Transverse colon (tissue), 4 donors: Measurements from ENCODE around the gene NBAS. TPM values are rescaled to one million over a fixed set of nuclear protein-coding genes. Genes with fewer than 3 reads are reported as not detected.

Experiments
- DNase-seq: peaks from one replicate; pipeline ENCODE4 v3.0.0-alpha.2; 2019
- H3K27ac ChIP-seq, 4 donors: fragments of 200-600 bp; sonication (generic); 2 replicates each; pipeline ENCODE4 v1.5.1; 2016 to 2018; ENCODE audit warnings: inconsistent platforms in 4 of 4
- H3K27me3 ChIP-seq: fragments of 200-600 bp; sonication (generic); 2 replicates; pipeline ENCODE4 v1.5.1; 2017; ENCODE audit warnings: inconsistent platforms
- H3K36me3 ChIP-seq, 4 donors: fragments of 200-600 bp; sonication (generic); 2 replicates each; pipeline ENCODE4 v1.5.1; 2017 to 2019; ENCODE audit warnings: inconsistent platforms in 4 of 4
- H3K4me1 ChIP-seq, 4 donors: fragments of 200-600 bp; sonication (generic); 2 replicates each; pipeline ENCODE4 v1.5.1; 2017 to 2020; ENCODE audit warnings: inconsistent platforms in 4 of 4
- H3K4me3 ChIP-seq, 4 donors: fragments of 200-600 bp; sonication (generic); 1 replicate in 1 of 4; 2 replicates in 3 of 4; pipeline versions ENCODE4 v1.5.1 to v1.6.1; 2017 to 2019; ENCODE audit warnings: inconsistent platforms in 4 of 4
- H3K9me3 ChIP-seq, 2 donors: fragments of 200-600 bp; sonication (generic); 2 replicates each; pipeline ENCODE4 v1.5.1; 2017 to 2019; ENCODE audit warnings: inconsistent platforms in 2 of 2
- CTCF ChIP-seq, 5 experiments: fragments of 200-600 bp in 3 of 5; fragments of 450-650 bp in 2 of 5; sonication (generic) in 3 of 5; IDR thresholded peaks; 1 replicate in 2 of 5; 2 replicates in 3 of 5; pipeline ENCODE4 v1.5.1; 2016 to 2017; ENCODE audit warnings: antibody characterized with exemption in 5 of 5, inconsistent platforms in 3 of 5, mild to moderate bottlenecking in 2 of 5, moderate library complexity in 1 of 5
- EP300 ChIP-seq: sonication (generic); formaldehyde crosslinking; IDR thresholded peaks from one replicate; pipeline ENCODE4 v1.6.1; 2017; ENCODE audit warnings: antibody characterized with exemption, low read depth
- POLR2A ChIP-seq: fragments of 450-650 bp; IDR thresholded peaks from one replicate; pipeline ENCODE4 v1.6.1; 2016; ENCODE audit warnings: antibody characterized with exemption, mild to moderate bottlenecking, moderate library complexity
- POLR2AphosphoS5 ChIP-seq, 3 donors: sonication (generic); formaldehyde crosslinking; IDR thresholded peaks; one replicate each; pipeline ENCODE4 v1.6.1; 2016; ENCODE audit warnings: antibody characterized with exemption in 3 of 3
- WGBS, 2 donors: methylation state at CpG; one replicate each; pipeline ENCODE4 v1.1.5; 2018; ENCODE audit warnings: low coverage in 1 of 2; 5-methylcytosine and 5-hydroxymethylcytosine counted together
- in situ Hi-C, 4 donors: fragments of 200-750 bp; cut with MboI; loops; one replicate each; pipeline versions ENCODE4 v1.15.0 to v1.15.1; 2017; ENCODE audit warnings: low sequenced_read_pairs in 3 of 4, low pct_ligation_motif_present in 1 of 4, low pct_unique_long_range_greater_than_20kb in 1 of 4
- intact Hi-C: fragments of 100-400 bp; cut with DNase I; formaldehyde crosslinking; loops from one replicate; pipeline ENCODE4 v1.15.1; 2023; ENCODE audit warnings: low total_unique reads
- total RNA-seq, 4 donors: library from RNA; depleted of rRNA; stranded (reverse); fragments of >200 nt; gene quantifications; one replicate each; pipeline ENCODE4 v1.1.0, GENCODE V29; 2016

Gene NBAS
- total RNA-seq, 4 donors from 2014 or later, result 30.6 to 43.2 (median 34.5) TPM

GRCh38 chr2:15265889-15266288, 295.2 kb downstream of the NBAS start:
- no peak for DNase-seq
- H3K27me3 ChIP-seq, result no peaks in the 10 kb centered on the region
- H3K9me3 ChIP-seq, result no peaks in the 10 kb centered on the region
- TF ChIP-seq EP300, result no peak
- TF ChIP-seq CTCF (IDR thresholded peaks at IDR 0.05), result no peak
- no peak for TF ChIP-seq POLR2A
- no peak for TF ChIP-seq POLR2AphosphoS5 (IDR thresholded peaks at IDR 0.05)
- in situ Hi-C loops (no loop called here), intact Hi-C loops (no loop called here)
- no peak overlapping the region for H3K27ac ChIP-seq
- 97 to 100% methylated on average over 2 to 3 of the region's 3 CpGs for WGBS, 2 donors
- no peaks in the 10 kb centered on the region for H3K36me3 ChIP-seq
- H3K4me3 ChIP-seq, result no peak overlapping the region
- H3K4me1 ChIP-seq, result no peaks in the 10 kb centered on the region

GRCh38 chr2:15263976-15264685, 297.0 kb downstream of the NBAS start:
- no peak for DNase-seq
- in situ Hi-C loops (no loop called here), intact Hi-C loops (no loop called here)
- no peak for TF ChIP-seq EP300
- Histone ChIP-seq H3K9me3 (no peaks in the 10 kb centered on the region), H3K27ac (no peak overlapping the region), H3K4me3 (no peak overlapping the region), H3K27me3 (no peaks in the 10 kb centered on the region), H3K4me1 (no peaks in the 10 kb centered on the region), H3K36me3 (no peaks in the 10 kb centered on the region)
- 67 to 80% methylated on average over 5 to 8 of the region's 8 CpGs for WGBS, 2 donors

- WGBS, 2 donors, result 93 to 97% methylated on average over 2 of the region's 2 CpGs
- no peak for DNase-seq
- H3K36me3 ChIP-seq, result no peaks in the 10 kb centered on the region
- no peaks in the 10 kb centered on the region for H3K27me3 ChIP-seq
- in situ Hi-C loops (no loop called here), intact Hi-C loops (no loop called here)
- TF ChIP-seq POLR2A (no peak), POLR2AphosphoS5 (IDR thresholded peaks at IDR 0.05) (no peak), EP300 (no peak), CTCF (IDR thresholded peaks at IDR 0.05) (no peak)
- H3K27ac ChIP-seq, result no peak overlapping the region
- H3K9me3 ChIP-seq, result no peaks in the 10 kb centered on the region
- H3K4me3 ChIP-seq, result no peak overlapping the region
- H3K4me1 ChIP-seq, result no peaks in the 10 kb centered on the region
These were observed 298.3 kb downstream of the NBAS start for GRCh38 chr2:15262792-15263191.

GRCh38 chr2:15260835-15261234, 300.3 kb downstream of the NBAS start:
- no peaks in the 10 kb centered on the region for H3K4me1 ChIP-seq
- H3K36me3 ChIP-seq, result no peaks in the 10 kb centered on the region
- H3K9me3 ChIP-seq, result no peaks in the 10 kb centered on the region
- DNase-seq, result no peak
- intact Hi-C loops (no loop called here), in situ Hi-C loops (no loop called here)
- H3K27ac ChIP-seq, result no peak overlapping the region
- TF ChIP-seq POLR2A (no peak), CTCF (IDR thresholded peaks at IDR 0.05) (no peak), POLR2AphosphoS5 (IDR thresholded peaks at IDR 0.05) (no peak), EP300 (no peak)
- WGBS, 2 donors, result 83 to 100% methylated on average over 2 of the region's 2 CpGs
- H3K4me3 ChIP-seq, result no peak overlapping the region
- H3K27me3 ChIP-seq, result no peaks in the 10 kb centered on the region

- Histone ChIP-seq H3K4me1 (no peaks in the 10 kb centered on the region), H3K27me3 (no peaks in the 10 kb centered on the region), H3K36me3 (no peaks in the 10 kb centered on the region), H3K27ac (no peak overlapping the region), H3K4me3 (no peak overlapping the region), H3K9me3 (no peaks in the 10 kb centered on the region)
- TF ChIP-seq CTCF (IDR thresholded peaks at IDR 0.05), result no peak
- no peak for TF ChIP-seq POLR2A
- TF ChIP-seq EP300, result no peak
- TF ChIP-seq POLR2AphosphoS5 (IDR thresholded peaks at IDR 0.05), result no peak
- no peak for DNase-seq
- intact Hi-C loops, result no loop called here
- in situ Hi-C loops, result no loop called here
- 97% methylated on average over 3 of the region's 3 CpGs; no CpG with 5 or more reads in 1 of the 2 donors for WGBS, 2 donors
These were observed 300.9 kb downstream of the NBAS start for GRCh38 chr2:15260196-15260595.
